Nephron progenitor cell (in vitro differentiated cells): ENCODE data around the gene CIDEC.
"Not testable (repeated sequence)": the region's sequence is repeated elsewhere in the genome, so short reads cannot be mapped to it uniquely, and the experiment has no call there.

Experiments used
- DNase-seq: peaks from one replicate; pipeline ENCODE4 v3.0.0; 2021
- H3K27ac Mint-ChIP-seq: 2 replicates; pipeline ENCODE4 v1.8.0; 2021; ENCODE audit warnings: mild to moderate bottlenecking, moderate library complexity, mixed read lengths
- H3K27me3 Mint-ChIP-seq: 2 replicates; pipeline ENCODE4 v1.8.0; 2021; ENCODE audit warnings: mild to moderate bottlenecking, low read depth, mixed read lengths; ENCODE audit not compliant: poor library complexity
- H3K36me3 Mint-ChIP-seq: 2 replicates; pipeline ENCODE4 v1.8.0; 2021; ENCODE audit warnings: low read depth, mixed read lengths
- H3K4me1 Mint-ChIP-seq: 2 replicates; pipeline ENCODE4 v1.8.0; 2021; ENCODE audit warnings: mixed read lengths
- H3K4me3 Mint-ChIP-seq: 2 replicates; pipeline ENCODE4 v1.8.0; 2021; ENCODE audit warnings: mild to moderate bottlenecking, moderate library complexity, mixed read lengths
- H3K9me3 Mint-ChIP-seq: 2 replicates; pipeline ENCODE4 v1.8.0; 2021; ENCODE audit warnings: mild to moderate bottlenecking, moderate library complexity, mixed read lengths
- TF ChIP-seq, protein P1 (sequence below): fragments of 200-600 bp; sonication (generic); IDR thresholded peaks from 2 replicates; pipeline ENCODE4 v1.5.0; 2021; ENCODE audit warnings: antibody characterized with exemption

The CIDEC gene

DNA sequence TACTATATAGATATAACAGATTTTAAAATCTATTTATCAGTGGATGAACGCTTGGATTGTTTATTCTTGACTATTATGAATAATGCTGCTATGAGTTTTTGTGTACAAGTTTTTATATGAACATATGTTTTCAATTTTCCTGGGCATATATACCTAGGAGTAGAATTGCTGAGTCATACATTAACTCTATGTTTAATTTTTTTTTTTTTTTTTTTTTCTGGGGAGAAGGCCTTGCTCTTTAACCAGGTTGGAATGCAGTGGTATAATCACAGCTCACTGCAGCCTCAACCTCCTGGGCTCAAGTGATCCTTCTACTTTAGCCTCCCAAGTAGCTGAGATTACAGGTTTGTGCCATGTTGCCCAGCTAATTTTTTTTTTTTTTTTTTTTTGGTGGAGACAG, 9.1 kb downstream of the CIDEC start:
- TF ChIP-seq, protein P1, sequence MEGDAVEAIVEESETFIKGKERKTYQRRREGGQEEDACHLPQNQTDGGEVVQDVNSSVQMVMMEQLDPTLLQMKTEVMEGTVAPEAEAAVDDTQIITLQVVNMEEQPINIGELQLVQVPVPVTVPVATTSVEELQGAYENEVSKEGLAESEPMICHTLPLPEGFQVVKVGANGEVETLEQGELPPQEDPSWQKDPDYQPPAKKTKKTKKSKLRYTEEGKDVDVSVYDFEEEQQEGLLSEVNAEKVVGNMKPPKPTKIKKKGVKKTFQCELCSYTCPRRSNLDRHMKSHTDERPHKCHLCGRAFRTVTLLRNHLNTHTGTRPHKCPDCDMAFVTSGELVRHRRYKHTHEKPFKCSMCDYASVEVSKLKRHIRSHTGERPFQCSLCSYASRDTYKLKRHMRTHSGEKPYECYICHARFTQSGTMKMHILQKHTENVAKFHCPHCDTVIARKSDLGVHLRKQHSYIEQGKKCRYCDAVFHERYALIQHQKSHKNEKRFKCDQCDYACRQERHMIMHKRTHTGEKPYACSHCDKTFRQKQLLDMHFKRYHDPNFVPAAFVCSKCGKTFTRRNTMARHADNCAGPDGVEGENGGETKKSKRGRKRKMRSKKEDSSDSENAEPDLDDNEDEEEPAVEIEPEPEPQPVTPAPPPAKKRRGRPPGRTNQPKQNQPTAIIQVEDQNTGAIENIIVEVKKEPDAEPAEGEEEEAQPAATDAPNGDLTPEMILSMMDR = no peak
- H3K27ac Mint-ChIP-seq = no peak overlapping the region
- no peak for DNase-seq
- peaks cover 17% of the 10 kb centered on the region for H3K27me3 Mint-ChIP-seq
- H3K36me3 Mint-ChIP-seq = no peaks in the 10 kb centered on the region
- no peaks in the 10 kb centered on the region for H3K4me1 Mint-ChIP-seq
- H3K9me3 Mint-ChIP-seq = no peaks in the 10 kb centered on the region
- no peak overlapping the region for H3K4me3 Mint-ChIP-seq

DNA sequence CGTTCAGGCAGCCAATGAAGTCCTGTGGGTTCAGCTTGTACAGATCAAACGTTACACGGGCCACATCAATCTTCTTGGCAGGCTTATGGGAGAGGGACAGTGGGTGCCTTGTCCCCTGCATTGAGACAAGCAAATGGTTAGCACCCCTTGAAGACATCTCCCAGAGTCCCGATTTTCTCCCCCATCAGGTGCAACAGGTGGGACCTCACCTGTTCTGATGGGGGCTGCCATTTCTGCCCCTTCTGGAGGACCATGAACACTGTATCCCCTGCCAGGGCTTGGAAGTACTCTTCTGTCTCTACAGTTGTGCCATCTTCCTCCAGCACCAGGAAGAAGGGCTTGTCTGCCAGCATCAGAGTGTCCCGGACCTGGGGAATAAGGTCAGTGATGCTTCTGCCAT, 10.1 kb downstream of the CIDEC start:
- no peak overlapping the region for H3K4me3 Mint-ChIP-seq
- no peaks in the 10 kb centered on the region for H3K9me3 Mint-ChIP-seq
- no peak overlapping the region for H3K27ac Mint-ChIP-seq
- peaks cover 13% of the 10 kb centered on the region for H3K27me3 Mint-ChIP-seq
- no peak for DNase-seq
- no peaks in the 10 kb centered on the region for H3K36me3 Mint-ChIP-seq
- H3K4me1 Mint-ChIP-seq = no peaks in the 10 kb centered on the region
- TF ChIP-seq, protein P1 = no peak

DNA sequence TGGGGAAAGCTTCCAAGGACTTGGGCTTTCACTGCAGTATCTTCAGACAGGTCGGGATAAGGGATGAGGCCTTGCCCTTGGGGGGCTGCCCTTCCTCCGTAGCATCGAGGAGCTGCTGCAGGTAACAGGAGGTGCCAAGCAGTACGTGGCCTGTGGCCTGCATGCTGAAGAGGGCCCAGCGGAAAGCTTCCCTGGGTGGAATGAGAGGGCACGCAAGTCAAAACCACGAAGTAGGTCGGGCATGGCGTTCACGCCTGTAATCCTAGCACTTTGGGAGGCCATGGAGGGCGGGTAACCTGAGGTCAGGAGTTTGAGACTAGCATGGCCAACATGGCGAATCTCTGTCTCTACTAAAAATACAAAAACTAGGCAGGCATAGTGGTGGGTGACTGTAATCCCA, 12.9 kb downstream of the CIDEC start:
- TF ChIP-seq, protein P1 = no peak

DNA sequence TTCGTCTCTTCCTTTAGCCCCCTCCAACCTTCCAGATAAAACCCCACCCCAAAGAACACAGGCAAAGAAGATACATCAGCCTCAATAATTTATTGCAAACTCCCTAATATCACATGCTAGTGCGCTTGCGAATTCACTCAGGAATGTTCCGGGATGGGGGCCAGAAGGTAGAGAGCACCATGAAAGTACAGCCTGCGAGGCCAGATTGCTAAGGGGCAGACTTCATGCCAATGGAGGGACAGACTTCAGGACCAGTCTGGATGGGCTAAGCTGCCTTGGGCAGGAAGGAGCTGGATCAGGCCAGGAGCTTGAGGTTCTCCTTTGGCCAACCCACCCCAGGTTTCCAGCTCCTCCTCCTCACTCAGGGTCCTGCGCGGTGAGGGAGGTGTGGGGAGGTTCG, 13.4 kb downstream of the CIDEC start:
- no peaks in the 10 kb centered on the region for H3K9me3 Mint-ChIP-seq
- TF ChIP-seq, protein P1 = no peak
- H3K36me3 Mint-ChIP-seq = no peaks in the 10 kb centered on the region
- H3K4me1 Mint-ChIP-seq = peaks cover 13% of the 10 kb centered on the region
- H3K4me3 Mint-ChIP-seq = no peak overlapping the region
- H3K27me3 Mint-ChIP-seq = peaks cover 15% of the 10 kb centered on the region
- no peak overlapping the region for H3K27ac Mint-ChIP-seq
- no peak for DNase-seq

More for the DNA sequence above, 12.9 kb downstream of the CIDEC start:
- H3K36me3 Mint-ChIP-seq = no peaks in the 10 kb centered on the region
- H3K4me3 Mint-ChIP-seq = no peak overlapping the region
- DNase-seq = no peak
- H3K4me1 Mint-ChIP-seq = peaks cover 9% of the 10 kb centered on the region
- H3K27me3 Mint-ChIP-seq = peaks cover 15% of the 10 kb centered on the region
- no peak overlapping the region for H3K27ac Mint-ChIP-seq
- H3K9me3 Mint-ChIP-seq = no peaks in the 10 kb centered on the region

DNA sequence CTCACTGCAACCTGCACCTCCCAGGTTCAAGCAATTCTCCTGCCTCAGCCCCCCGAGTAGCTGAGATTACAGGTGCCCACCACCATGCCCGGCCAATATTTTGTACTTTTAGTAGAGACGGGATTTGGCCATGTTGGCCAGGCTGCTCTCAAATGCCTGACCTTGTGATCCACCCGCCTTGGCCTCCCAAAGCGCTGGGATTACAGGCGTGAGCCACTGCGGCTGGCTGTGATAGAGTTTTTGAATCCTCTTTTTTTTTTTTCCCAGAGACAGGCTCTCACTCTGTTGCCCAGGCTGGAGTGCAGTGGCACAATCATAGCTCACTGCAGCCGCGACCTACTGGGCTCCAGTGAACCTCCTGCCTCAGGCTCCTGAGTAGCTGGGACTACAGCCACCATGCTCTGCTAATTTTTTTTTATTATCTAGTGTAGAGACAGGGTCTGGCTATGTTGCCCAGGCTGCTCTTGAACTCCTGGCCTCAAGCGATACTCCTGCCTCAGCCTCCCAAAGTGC, 14.9 kb downstream of the CIDEC start:
- not testable (repeated sequence) for H3K36me3 Mint-ChIP-seq, H3K4me3 Mint-ChIP-seq, DNase-seq, H3K27ac Mint-ChIP-seq, H3K9me3 Mint-ChIP-seq
- H3K4me1 Mint-ChIP-seq = peaks cover 20% of the 10 kb centered on the region
- peaks cover 19% of the 10 kb centered on the region for H3K27me3 Mint-ChIP-seq

DNA sequence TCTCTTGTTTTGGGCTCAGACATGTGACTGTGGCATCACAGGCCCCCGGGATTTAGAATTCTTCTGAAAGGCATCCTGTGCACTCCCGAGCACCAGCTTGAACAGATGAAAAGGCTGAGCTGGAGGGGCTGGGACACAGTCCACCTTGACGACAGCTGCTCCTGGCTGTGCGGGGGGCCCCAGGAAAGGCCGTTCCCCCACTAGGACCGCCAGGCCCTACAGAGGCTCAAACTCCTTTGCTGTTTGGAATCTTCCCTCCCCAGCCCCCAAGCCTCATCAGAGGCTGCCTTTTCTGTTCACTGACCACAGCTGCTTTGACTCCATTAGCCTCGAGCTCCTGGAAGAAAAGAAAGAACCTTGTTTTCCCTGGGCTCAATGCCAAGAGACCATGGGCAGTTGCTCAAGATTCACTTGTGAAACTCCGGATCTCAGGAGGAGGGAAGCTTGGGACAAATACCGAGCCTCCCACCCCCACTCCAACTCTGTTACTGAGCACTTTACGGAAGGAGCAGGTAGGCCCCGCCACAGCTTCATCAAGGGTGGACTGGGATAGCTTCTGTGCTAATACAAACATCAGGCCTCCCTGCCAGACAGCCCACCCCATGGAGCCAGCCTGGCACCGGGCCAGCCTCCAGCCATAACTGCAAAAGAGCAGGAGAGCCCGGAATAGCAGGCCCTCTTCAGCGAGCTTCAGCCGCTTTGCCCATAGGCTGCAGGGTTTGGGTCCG, 15.7 kb downstream of the CIDEC start:
- Mint-ChIP-seq H3K4me3 (no peak overlapping the region), H3K27ac (no peak overlapping the region)

More for the DNA sequence above, 15.7 kb downstream of the CIDEC start:
- DNase-seq = no peak
- Mint-ChIP-seq H3K36me3 (no peaks in the 10 kb centered on the region), H3K4me1 (peaks cover 20% of the 10 kb centered on the region), H3K9me3 (no peaks in the 10 kb centered on the region), H3K27me3 (peaks cover 16% of the 10 kb centered on the region)
- TF ChIP-seq, protein P1 = no peak
